ENCODE results near the gene HNF4A. TPM values are rescaled to one million over a fixed set of nuclear protein-coding genes. Genes with fewer than 3 reads are reported as not detected.

The HNF4A gene
- total RNA-seq, 2 experiments from 2014 or later = not detected

DNA sequence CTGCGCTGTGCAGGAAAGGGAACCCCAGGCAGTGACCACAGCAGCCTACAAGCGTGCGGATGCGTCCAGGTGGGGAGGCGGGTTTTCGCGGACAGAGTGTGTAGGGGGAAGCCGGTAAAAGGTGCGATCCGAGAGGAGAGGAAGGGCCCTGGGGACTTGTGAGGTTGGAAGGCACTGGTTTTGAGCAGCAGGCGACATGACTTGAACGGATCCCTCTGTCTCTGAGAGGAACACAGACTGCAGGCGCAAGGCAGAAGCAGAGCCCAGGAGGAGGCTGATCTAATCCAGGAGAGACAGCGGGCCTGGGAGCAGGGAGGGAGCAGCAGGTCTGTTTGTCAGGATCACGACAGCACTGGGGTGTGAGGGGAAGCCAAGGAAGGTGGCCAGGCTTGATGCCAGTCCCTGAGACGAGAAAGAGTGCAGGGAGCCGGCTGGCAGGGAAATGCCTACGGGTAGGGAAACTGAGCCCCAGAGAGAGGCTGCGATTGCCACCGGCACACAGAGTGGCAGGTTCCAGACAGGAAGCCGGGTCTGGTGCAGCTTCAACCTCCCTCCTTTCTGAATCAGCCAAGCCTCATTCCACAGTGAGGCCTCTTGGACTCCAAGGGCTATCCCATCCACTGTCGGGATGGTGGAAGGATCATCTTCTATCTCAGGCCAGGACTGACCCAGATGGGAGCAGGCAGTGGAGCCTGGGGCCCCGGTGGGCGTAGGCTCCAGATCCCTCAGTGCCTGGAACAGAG lies 57.1 kb downstream of the HNF4A start:
- POLR2A ChIA-PET = interaction anchor here (0.7 kb wide), 1 partner anchor 331 kb away, joined by 3 read pairs; no protein-coding TSS in a partner anchor
- Histone ChIP-seq H3K27ac (ENCODE audit: low read depth, low read length, poor library complexity, severe bottlenecking) (no peak overlapping the region), H4K20me1 (ENCODE audit: insufficient read depth, low read length) (no peaks in the 10 kb centered on the region), H3K9me2 (ENCODE audit: insufficient read depth, low read length) (no peaks in the 10 kb centered on the region), H2AFZ (ENCODE audit: low read length) (no peak overlapping the region), H3K36me3 (ENCODE audit: insufficient read depth, low read length) (no peaks in the 10 kb centered on the region), H3K79me2 (ENCODE audit: insufficient read depth, low read depth, low read length) (no peaks in the 10 kb centered on the region), H3K9me3 (ENCODE audit: low read length) (no peaks in the 10 kb centered on the region), H3K4me1 (ENCODE audit: insufficient read depth, low read length, poor library complexity, severe bottlenecking) (no peaks in the 10 kb centered on the region), H3K4me3 (ENCODE audit: low read depth, low read length, poor library complexity, severe bottlenecking) (no peak overlapping the region), H3K4me2 (ENCODE audit: low read length) (no peak overlapping the region)
- intact Hi-C loops (cut with micrococcal nuclease; ENCODE audit: unreplicated experiment) = no loop called here
- CTCF ChIA-PET (ENCODE audit: unreplicated experiment) = interaction anchor here (0.6 kb wide), 1 partner anchor 17 kb away, joined by 3 read pairs; no protein-coding TSS in a partner anchor
- DNase-seq (ENCODE audit: low spot score) = no peak
- BruUV-seq (replicated peaks) = no TSS peak
- TF ChIP-seq EZH2phosphoT487 (IDR thresholded peaks at IDR 0.05; ENCODE audit: borderline replicate concordance, low read depth, low read length) = no peak
- TF ChIP-seq, protein P1, sequence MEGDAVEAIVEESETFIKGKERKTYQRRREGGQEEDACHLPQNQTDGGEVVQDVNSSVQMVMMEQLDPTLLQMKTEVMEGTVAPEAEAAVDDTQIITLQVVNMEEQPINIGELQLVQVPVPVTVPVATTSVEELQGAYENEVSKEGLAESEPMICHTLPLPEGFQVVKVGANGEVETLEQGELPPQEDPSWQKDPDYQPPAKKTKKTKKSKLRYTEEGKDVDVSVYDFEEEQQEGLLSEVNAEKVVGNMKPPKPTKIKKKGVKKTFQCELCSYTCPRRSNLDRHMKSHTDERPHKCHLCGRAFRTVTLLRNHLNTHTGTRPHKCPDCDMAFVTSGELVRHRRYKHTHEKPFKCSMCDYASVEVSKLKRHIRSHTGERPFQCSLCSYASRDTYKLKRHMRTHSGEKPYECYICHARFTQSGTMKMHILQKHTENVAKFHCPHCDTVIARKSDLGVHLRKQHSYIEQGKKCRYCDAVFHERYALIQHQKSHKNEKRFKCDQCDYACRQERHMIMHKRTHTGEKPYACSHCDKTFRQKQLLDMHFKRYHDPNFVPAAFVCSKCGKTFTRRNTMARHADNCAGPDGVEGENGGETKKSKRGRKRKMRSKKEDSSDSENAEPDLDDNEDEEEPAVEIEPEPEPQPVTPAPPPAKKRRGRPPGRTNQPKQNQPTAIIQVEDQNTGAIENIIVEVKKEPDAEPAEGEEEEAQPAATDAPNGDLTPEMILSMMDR (conservative IDR thresholded peaks at IDR 0.05; ENCODE audit: low read length) = no peak

DNA sequence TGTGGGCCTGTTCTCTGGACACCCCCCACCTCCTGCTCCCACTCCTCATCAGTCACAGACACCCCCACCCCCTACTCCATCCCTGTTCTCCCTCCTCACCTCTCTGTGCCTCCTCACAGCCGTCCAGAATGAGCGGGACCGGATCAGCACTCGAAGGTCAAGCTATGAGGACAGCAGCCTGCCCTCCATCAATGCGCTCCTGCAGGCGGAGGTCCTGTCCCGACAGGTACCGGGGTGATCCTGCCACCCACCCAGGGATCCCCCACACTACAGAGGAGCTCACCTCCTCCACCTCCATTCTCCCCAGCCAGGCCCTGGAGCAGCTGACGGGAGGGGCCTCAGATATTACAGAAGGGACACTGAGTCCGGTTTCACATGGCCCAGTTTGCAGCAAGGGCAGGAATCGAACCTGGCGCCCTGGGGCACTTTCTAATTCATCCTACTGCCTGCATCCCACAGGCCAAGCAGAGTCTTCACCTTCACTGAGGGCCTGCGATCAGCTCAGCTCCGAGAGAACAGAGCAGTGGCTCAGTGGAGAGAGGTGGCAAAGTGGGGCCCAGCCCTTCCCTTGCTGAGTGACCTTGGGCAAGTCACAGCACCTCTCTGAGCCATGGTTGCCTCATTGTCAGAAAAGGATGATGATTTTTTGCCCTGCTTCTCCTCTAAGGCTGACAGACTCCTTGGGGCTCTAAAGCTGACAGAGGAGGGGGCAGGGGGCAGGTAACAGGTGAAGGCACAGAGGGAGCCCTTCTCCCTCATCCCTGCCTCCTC lies 58.3 kb downstream of the HNF4A start:
- Histone ChIP-seq H3K9me2 (ENCODE audit: insufficient read depth, low read length) (no peaks in the 10 kb centered on the region), H2AFZ (ENCODE audit: low read length) (no peak overlapping the region), H3K36me3 (ENCODE audit: insufficient read depth, low read length) (no peaks in the 10 kb centered on the region), H4K20me1 (ENCODE audit: insufficient read depth, low read length) (no peaks in the 10 kb centered on the region), H3K9me3 (ENCODE audit: low read length) (no peaks in the 10 kb centered on the region), H3K4me3 (ENCODE audit: low read depth, low read length, poor library complexity, severe bottlenecking) (no peak overlapping the region), H3K4me2 (ENCODE audit: low read length) (no peak overlapping the region), H3K27ac (ENCODE audit: low read depth, low read length, poor library complexity, severe bottlenecking) (no peak overlapping the region), H3K4me1 (ENCODE audit: insufficient read depth, low read length, poor library complexity, severe bottlenecking) (no peaks in the 10 kb centered on the region), H3K79me2 (ENCODE audit: insufficient read depth, low read depth, low read length) (no peaks in the 10 kb centered on the region)
- ChIA-PET POLR2A (no interaction called here), CTCF (ENCODE audit: unreplicated experiment) (no interaction called here)
- TF ChIP-seq, protein P1 (conservative IDR thresholded peaks at IDR 0.05; ENCODE audit: low read length) = no peak
- no peak for TF ChIP-seq EZH2phosphoT487 (IDR thresholded peaks at IDR 0.05; ENCODE audit: borderline replicate concordance, low read depth, low read length)
- no peak for DNase-seq (ENCODE audit: low spot score)
- no TSS peak for BruUV-seq (replicated peaks)
- intact Hi-C loops (cut with micrococcal nuclease; ENCODE audit: unreplicated experiment) = no loop called here

DNA sequence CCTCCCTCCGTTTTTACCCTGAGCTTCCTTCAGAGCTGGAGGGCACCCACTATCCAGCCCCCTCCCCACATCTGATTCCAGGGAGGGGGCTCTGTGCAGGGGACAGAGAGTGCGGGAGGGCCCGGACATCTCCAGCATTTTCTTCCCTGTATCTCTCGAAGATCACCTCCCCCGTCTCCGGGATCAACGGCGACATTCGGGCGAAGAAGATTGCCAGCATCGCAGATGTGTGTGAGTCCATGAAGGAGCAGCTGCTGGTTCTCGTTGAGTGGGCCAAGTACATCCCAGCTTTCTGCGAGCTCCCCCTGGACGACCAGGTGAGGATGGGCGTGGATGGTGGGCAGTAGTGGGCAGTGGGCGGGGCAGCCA lies 58.8 kb downstream of the HNF4A start:
- Histone ChIP-seq H3K79me2 (ENCODE audit: insufficient read depth, low read depth, low read length) (no peaks in the 10 kb centered on the region), H3K27ac (ENCODE audit: low read depth, low read length, poor library complexity, severe bottlenecking) (no peak overlapping the region), H2AFZ (ENCODE audit: low read length) (no peak overlapping the region), H3K36me3 (ENCODE audit: insufficient read depth, low read length) (no peaks in the 10 kb centered on the region), H4K20me1 (ENCODE audit: insufficient read depth, low read length) (no peaks in the 10 kb centered on the region), H3K4me2 (ENCODE audit: low read length) (no peak overlapping the region), H3K9me3 (ENCODE audit: low read length) (no peaks in the 10 kb centered on the region), H3K9me2 (ENCODE audit: insufficient read depth, low read length) (no peaks in the 10 kb centered on the region), H3K4me1 (ENCODE audit: insufficient read depth, low read length, poor library complexity, severe bottlenecking) (no peaks in the 10 kb centered on the region), H3K4me3 (ENCODE audit: low read depth, low read length, poor library complexity, severe bottlenecking) (no peak overlapping the region)
- ChIA-PET CTCF (ENCODE audit: unreplicated experiment) (interaction anchor here (0.6 kb wide), 1 partner anchor 231 kb away, joined by 3 read pairs; no protein-coding TSS in a partner anchor), POLR2A (no interaction called here)
- intact Hi-C loops (cut with micrococcal nuclease; ENCODE audit: unreplicated experiment) = no loop called here
- no TSS peak for BruUV-seq (replicated peaks)
- no peak for DNase-seq (ENCODE audit: low spot score)
- TF ChIP-seq EZH2phosphoT487 (IDR thresholded peaks at IDR 0.05; ENCODE audit: borderline replicate concordance, low read depth, low read length) = no peak
- TF ChIP-seq, protein P1 (conservative IDR thresholded peaks at IDR 0.05; ENCODE audit: low read length) = no peak

Measured in OCI-LY7 (cell line).